HG02938 (cell line): ENCODE results near the gene FGF22.
"Not testable (repeated sequence)": the region's sequence is repeated elsewhere in the genome, so short reads cannot be mapped to it uniquely, and the experiment has no call there.

Experiments
- ATAC-seq: cut with Tn5 transposase; IDR thresholded peaks from one replicate; pipeline ENCODE4 v1.9.1; 2021; ENCODE audit warnings: mild to moderate bottlenecking, moderate library complexity; ENCODE audit not compliant: unreplicated experiment

FGF22 gene

DNA sequence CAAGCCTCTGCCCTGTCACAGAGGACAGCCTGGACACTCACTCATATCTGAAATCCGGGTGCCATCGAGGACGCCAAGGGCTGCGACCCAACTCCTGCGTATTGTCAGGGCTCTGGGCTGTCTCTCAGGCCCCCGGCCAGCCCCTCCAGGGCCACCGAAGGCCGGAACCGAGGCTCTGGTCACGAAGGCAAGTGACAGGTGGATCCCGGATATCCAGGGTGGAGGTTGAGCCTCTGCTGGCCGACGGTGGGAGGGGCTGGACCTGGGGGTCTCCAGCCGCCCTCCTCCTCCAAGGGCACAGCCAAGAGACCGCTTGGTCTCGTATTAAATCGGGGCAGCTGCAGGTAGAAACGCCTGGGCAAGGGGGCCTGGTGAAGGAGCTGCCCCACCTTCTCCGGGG, 17.9 kb downstream of the FGF22 start:
- ATAC-seq = no peak

DNA sequence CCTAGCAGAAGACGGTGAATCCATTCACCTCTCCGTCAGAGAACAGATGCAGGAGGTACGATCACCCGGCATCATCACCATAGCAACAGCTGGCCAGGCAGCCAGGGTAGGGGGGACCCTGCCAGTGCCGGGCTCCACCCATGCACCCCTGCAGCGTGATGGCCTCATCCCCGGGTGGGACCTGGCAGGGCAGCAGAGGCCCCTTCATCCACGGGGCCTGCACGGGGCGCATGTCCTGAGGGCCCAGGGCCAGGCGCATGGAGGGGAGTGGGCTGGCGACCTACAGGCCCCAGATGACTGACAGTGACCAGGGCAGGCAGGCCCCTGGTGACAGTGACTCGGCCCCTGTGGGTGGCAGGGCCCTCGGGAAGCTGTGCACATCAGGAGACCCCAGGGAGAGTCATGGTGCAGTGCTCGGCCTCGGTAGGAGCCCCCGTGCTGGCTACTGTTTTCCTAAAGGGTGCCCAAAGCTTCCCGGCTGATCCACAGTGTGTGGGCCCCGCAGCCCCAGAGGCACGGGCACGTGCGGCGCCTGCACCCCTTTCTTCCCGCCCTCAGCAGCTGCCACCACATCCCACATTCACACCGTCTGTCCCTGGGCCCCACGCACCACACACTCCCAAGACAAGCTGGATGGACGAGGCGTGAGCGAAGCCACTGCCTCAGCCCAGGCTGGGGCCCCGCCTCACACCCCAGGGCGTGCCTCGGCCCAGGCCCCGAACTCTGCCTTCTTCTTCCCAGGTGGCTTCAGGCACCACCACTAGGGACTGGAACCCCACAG, 18.6 kb downstream of the FGF22 start:
- ATAC-seq = no peak

DNA sequence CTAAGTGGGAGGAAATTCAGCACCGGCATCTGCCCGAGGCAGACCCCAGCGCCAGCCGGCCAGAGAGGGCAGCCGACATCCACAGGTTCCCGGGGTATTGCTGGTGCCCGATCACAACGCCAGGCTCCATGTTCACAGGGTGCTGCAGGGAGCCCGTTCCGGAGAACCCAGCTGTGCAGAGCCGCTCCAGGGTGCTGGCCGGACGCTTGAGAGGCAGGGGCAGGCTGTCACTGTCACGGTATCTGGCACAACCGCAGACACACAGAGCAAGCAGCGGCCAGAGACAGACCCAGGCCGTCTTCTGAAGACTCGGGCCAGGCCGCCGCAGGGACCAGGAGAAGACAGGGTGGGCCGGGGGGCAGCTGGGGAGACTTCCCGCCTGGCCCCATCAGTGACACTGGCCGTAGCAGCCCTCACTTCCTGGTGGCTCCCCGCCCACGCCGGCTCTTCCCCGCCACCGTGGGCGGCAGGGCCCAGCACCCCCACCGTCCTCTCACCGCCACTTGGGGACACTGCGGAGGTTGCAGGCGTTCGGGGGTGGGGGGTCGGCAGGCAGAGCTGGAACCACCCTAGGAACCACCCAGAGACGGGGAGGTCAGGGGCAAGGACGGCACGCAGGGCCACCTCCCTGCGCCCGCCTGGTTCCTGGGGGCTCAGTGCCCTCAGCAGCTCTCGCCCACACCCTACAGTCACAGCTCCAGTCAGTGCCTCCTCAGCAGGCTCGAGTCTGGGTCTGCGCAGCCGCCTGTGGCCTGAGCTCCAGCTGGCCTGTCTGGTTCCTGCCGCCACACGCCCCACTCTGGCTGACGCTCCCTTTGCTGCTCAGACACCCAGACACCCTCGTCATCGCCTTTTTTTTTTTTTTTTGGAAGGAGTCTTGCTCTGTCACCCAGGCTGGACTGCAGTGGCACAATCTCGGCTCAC, 19.5 kb downstream of the FGF22 start:
- ATAC-seq = no peak

DNA sequence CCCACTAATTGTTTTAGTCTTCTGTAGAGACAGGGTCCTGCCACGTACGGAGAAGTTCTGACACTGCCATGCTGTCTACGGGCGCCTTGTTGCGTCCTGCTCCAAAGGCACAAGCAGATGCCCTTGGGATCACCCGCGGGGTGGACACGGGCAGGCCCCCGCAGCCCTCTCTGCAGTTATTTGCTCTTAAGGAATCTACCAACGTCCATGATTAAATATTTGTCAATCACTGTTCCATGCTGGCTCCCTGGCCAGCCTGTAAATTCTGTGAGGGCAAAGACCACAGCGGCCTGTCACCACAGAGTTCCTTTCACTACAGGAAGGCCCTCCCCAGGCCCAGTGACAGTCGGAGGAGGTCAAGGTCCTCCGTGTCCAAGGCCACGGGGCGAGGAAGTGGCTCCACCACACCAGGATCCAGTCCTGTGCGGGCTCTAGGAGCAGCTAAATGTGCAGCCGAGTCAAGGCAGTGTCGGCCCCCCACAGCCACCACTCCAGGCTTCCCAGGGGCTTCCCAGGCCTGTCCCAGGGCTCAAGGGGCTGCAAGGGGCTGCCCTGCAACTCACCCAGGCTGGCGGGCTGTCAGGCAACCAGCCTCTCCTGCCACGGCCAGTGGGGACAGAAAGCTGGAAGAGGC, 21.2 kb downstream of the FGF22 start:
- no peak for ATAC-seq

DNA sequence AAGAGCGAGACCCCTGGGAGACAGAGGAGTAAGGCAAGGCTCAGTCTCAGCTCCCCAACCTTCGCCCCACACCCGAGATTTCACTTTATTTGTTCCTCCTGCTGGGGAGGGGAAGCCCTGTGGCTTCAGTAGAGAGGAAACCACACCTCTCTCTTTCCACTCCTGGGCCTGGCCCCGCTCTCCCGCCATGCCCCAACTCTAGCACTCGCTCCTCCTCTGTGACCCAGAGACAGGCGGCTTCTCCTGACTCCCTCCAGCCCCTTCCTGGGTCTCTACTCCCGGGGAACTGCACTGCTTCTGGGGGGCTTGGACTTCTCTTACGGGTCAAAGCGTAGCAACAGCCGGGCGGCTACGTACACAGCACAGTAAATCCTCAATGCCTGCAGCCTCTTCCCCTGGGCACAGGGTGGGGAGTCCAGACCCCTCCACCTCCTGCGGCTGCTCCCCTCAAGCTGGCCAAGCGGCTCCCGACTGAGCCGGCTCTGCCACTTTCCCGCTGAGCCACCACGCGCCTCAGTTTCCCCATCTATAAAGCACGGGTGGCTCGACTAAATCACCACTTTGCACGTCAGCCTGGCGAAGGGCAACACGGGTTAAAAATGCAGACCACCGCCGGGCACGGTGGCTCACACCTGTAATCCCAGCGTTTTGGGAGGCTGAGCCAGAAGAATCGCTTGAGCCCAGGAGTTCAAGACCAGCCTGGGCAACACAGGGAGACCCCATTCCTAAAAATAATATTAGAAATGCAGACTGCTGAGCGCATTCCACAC, 21.9 kb downstream of the FGF22 start:
- ATAC-seq = no peak

DNA sequence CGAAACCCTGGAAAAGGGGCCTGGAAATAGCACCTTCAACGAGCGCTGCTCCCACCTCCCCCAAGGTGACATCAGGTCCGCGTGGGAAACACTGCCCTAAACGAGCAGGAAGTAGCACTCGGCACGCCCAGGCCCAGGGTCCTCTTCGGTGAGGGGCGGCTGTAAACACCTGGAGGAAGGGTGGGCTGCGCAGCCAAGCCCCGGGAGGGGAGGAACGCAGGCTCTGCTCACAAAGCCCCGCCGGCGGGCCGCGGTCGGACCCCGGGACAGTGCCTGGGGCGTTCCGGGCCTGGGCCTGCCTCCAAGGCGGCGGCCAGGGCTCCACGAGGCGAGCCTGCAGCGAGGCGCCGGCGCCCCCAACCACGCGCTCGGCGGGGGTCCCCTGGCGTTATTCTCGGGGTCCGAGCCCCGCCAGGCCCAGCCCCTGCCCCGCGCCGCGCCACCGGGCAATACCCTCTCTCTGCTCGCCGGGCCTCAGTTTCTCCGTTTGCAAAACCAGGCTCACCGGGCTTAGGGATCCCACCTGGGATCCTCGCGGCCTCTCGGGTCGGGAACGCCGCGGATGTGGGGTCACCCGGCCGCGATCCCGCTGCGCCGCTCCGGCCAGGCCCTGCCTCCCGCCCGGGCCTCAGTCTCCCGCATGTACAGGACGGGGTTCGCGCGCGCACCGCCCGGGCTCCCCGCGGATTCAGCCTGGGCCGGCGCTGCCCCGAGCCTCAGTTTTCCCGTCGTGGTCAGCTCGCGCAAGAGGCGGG, 22.7 kb downstream of the FGF22 start:
- ATAC-seq = peak; percentile 21

DNA sequence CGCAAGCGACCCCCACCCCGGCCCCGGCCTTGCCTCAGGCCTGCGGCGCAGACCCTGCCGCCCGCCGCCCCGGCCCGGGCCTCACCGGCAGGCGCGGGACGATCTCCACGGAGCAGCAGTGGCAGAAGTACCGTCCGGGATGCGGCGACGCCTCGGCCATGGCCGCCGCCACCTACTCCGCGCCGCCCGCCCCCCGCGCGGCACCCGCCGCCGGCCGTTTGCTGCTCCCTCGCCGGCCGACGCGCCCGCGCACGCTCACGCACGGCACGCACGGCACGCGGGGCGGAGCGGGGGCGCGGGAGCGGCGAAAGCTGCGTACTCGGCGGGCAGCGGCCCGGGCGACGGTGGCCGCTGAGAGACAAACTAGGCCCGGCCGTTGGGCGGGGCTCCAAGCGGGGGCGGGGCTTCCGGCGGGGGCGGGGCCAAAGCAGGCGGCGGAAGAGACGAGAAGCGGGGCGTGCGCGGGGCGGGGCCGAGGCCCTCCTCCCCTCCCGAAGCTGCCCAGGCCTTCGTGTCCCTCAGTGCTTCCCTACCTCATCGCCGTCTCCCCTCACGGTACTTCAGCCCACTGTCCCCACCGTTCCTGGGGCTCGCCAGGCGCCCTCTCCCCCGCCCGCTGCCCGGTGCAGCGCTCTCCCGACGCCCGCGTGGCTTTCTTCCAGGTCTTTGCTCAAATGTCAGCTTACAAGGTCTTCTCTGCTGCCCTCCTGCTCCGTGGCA, 23.4 kb downstream of the FGF22 start, which contains the start of gene RNF126:
TSS of gene RNF126 (minus strand) at position 253 of the 720 bp plus-strand sequence. CDS start at position 160, 93 bp downstream.
- ATAC-seq = peak; percentile 48

DNA sequence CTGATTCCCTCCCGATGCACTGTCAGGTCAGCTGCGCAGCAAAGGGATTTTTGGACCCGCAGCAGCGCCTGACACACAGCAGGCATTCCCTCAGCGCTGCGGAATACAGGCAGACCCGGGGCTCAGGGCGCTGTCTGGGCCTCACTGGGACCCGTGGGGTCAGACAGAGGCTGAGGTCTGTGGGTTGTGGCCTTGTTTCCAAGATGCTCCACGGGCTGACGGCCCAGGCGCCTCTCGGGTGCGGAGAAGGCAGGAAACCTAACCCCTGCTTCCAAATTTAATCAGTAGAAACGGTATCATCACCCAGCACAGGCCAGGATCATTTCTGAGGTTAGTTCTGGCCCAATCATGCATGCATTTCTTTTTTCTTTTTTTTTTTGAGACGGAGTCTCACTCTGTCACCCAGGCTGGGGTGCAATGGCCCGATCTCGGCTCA, 24.0 kb downstream of the FGF22 start:
- ATAC-seq = no peak

DNA sequence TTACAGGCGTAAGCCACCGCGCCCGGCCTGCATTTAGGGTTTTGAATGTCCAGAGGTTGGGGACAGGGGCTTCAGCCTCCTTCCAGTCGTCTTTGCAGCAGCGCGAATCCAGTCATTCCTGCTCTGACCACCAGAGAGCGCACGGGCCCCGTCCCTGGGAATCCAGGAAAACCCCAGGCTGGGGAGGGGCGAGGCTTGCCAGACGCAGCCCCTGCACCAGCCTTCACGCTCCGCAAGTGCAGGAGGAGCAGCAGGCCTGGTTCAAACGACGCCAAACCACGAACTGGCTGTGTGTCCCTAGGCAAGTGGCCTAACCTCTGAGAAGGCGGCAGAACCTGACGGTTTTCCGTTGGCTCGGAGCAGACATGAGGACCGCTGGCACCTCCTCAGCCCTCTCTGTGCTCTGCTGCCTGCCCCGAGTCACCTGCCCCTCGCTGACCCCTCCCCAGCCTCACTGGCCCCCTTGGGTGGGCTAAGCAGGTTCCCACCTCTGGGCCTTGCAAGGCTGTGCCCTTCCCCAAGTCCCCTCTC, 25.3 kb downstream of the FGF22 start:
- ATAC-seq = no peak

DNA sequence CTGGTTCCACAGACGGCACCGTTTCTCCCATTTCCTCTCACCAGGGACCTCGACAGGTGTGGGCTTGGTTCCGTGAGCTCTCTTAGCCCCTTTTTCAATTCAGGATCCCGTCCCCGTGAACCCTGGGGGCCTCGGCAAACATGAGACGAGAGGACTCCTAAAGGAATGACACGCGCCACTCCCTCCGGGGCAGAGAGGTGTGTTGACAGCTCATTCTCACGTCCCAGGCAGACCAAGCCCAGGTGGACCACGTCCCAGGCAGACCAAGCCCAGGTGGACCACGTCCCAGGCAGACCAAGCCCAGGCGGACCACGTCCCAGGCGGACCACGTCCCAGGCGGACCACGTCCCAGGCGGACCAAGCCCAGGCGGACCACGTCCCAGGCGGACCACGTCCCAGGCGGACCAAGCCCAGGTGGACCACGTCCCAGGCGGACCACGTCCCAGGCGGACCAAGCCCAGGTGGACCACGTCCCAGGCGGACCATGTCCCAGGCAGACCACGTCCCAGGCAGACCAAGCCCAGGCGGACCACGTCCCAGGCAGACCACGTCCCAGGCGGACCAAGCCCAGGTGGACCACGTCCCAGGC, 27.4 kb downstream of the FGF22 start:
- not testable (repeated sequence) for ATAC-seq

DNA sequence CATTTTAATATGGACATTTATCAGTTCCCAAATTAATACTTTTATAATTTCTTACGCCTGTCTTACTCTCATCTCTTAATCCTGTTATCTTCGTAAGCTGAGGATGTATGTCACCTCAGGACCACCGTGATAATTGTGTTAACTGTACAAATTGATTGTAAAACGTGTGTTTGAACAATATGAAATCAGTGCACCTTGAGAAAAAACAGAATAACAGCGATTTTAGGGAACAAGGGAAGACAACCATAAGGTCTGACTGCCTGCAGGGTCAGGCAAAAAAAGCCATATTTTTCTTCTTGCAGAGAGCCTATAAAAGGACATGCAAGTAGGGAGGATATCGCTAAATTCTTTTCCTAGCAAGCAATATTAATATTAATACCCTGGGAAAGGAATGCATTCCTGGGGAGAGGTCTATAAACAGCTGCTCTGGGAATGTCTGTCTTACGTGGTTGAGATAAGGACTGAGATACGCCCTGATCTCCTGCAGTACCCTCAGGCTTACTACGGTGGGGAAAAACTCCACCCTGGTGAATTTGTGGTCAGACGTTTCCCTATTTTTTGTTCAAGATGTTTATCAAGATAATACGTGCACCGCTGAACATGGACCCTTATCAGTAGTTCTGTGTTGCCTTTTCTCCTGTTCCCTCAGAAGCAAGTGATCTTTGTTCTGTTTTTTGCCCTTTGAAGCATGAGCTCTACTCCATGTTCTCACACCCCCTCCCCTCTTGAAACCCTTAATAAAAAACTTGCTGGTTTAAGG, 29.2 kb downstream of the FGF22 start:
- ATAC-seq = not testable (repeated sequence)

DNA sequence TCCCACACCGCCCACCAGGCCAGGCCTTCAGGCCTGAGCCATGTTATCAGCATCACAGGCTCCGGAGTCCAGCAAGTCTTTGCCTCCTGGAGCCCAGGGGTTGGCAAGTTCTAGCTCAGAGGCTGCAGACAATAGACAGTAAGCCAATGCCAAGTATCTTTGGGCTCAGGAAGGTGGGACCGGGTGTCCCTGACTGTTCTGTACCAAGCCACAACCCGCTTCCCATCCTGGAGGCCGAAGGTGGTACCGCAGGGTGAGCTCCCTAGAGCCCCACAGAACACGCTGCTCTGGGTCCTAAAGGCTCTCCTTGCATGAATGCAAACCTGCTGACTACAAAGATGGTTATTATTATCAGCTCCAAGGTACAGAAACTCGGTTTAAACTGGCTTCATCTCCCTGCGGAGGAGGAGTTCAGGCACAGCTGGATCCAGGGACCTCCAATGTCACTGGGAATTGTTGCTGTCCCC, 31.0 kb downstream of the FGF22 start:
- ATAC-seq = no peak

DNA sequence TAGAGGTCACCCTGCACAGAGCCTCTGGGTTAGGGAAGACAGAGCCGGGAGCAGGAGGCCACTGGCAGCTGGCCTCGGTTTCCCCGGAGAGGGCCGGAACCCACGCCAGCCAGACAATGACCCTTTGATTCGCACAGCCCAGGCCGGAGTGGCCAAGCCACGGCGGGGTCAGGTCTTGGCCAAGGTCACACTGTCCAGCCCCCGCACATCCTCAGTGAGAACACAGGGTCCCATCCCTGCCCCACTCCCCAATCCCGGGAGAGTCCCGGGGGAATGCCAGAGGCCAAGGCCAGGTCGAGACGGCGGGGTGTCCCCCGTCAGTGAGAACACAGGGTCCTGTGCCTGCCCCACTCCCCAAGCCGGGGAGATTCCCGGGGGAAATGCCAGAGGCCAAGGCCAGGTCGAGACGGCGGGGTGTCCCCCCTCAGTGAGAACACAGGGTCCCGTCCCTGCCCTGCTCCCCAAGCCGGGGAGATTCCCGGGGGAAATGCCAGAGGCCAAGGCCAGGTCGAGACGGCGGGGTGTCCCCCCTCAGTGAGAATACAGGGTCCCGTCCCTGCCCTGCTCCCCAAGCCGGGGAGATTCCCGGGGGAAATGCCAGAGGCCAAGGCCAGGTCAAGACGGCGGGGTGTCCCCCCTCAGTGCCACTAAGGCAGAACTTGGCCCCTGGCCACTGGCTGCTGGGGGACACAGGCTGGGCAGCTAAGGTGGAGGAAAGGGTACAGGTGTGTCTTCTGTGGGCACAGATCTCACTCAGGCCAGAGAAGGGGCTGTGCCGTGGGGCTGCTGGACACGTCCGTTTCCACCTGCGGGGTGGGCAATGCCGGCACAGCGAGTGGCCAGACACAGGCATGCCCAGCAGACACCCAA, 34.8 kb downstream of the FGF22 start:
- ATAC-seq = no peak

DNA sequence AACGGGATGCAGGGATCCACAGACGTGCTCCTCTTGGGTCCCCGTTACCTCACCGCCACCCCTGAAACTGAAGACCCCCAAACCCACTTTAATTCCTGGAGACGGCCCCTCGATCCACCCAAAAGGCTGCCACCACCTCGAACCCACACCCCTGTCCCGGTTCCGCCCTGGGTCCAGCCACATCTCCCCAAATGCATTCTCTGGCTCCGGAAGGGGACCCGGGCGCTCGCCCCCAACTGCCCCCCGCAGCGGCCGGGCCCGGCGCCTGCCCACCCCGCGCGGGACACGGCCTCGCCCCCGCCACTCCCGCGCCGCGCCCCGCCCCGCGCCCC, 36.3 kb downstream of the FGF22 start:
- no peak for ATAC-seq

DNA sequence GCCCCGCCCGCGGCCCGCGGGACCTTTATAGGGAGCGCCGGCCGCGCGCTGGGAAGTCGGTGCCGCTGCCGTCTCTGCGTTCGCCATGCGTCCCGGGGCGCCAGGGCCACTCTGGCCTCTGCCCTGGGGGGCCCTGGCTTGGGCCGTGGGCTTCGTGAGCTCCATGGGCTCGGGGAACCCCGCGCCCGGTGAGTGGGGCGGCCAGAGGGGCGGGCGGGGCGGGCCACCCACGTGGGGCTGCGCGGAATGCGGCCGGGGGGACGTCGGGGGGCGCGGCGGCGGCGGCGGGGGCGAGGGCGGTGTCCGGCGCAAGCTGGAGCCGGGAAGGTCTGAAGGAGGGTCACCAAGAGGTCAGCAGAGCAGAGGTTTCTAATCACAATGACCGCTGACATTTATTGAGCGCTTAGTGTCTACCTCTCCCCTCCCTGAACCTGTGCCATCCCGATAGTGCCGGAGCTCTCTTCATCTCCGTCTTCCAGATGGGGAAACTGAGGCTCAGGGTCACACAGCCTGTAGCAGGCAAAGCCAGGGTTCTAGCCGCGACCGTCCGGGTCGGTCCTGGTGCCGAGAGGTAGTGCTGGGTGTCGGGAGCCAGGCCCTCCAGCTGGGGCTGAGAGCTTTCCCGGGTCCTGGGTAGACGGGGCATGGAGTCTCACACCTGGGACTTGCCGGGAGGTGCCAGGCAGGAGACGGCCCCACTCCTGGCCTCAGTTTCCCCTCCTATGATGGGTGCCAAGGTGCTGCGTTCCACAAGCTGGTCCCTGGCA, 36.8 kb downstream of the FGF22 start, which contains the start of gene FSTL3:
TSS of gene FSTL3 (plus strand) at position 54 of the 767 bp plus-strand sequence. CDS start at position 86, 32 bp downstream.
- ATAC-seq = no peak

DNA sequence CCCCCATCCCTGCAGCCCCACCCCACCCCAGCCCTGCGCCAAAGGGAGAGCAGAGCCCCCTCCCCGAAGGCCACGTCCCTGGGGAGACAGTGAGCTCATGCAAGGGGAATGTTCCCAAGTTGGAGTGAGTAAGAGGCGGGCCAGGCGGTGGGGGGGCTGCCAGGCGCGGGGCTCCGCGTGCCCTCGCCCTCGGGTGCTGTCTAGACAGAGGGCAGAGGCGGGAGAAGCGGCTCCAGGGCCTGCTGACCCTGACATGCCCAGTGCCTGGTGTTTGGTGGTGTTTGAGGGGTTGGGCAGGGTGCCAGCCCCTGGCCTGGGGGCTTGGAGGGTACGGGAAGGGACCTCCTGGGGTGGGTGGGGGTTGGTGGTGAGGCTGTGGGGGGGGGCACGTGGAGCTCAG, 37.5 kb downstream of the FGF22 start:
- ATAC-seq = no peak
